GM21390 (cell line): ENCODE results near the gene AIDA.

Experiments
- ATAC-seq: cut with Tn5 transposase; IDR thresholded peaks from one replicate; pipeline ENCODE4 v1.9.1; 2021; ENCODE audit not compliant: unreplicated experiment

AIDA gene

GRCh38 chr1:222653178-222653827, 59.0 kb downstream of the AIDA start:
- ATAC-seq, result peak; percentile 76

- ATAC-seq, result no peak
Observed at GRCh38 chr1:222652676-222653075, 59.6 kb downstream of the AIDA start.

- no peak for ATAC-seq
Observed at GRCh38 chr1:222644636-222644980, 67.7 kb downstream of the AIDA start.

- peak; percentile 97 for ATAC-seq
Observed at GRCh38 chr1:222643938-222644635, 68.2 kb downstream of the AIDA start.

- ATAC-seq, result no peak
Observed at GRCh38 chr1:222643606-222643937, 68.7 kb downstream of the AIDA start.

GRCh38 chr1:222642468-222642867, 69.8 kb downstream of the AIDA start:
- ATAC-seq, result no peak

GRCh38 chr1:222641269-222641948, 70.9 kb downstream of the AIDA start:
- no peak for ATAC-seq

- peak; percentile 90 for ATAC-seq
Observed at GRCh38 chr1:222634180-222635013, 77.9 kb downstream of the AIDA start.

GRCh38 chr1:222632749-222633148, 79.5 kb downstream of the AIDA start:
- ATAC-seq, result no peak

- ATAC-seq, result no peak
Observed at GRCh38 chr1:222631611-222632208, 80.6 kb downstream of the AIDA start.

- no peak for ATAC-seq
Observed at GRCh38 chr1:222629921-222630535, 82.3 kb downstream of the AIDA start.

- no peak for ATAC-seq
Observed at GRCh38 chr1:222627232-222627631, 85.1 kb downstream of the AIDA start.

GRCh38 chr1:222624214-222624613, 88.1 kb downstream of the AIDA start:
- ATAC-seq, result no peak

- ATAC-seq, result no peak
Observed at GRCh38 chr1:222623458-222623857, 88.8 kb downstream of the AIDA start.

- no peak for ATAC-seq
Observed at GRCh38 chr1:222622765-222623164, 89.5 kb downstream of the AIDA start.

- ATAC-seq, result no peak
Observed at GRCh38 chr1:222620566-222620965, 91.7 kb downstream of the AIDA start.

GRCh38 chr1:222618880-222619596, 93.3 kb downstream of the AIDA start:
- ATAC-seq, result no peak
